ENCODE data around the gene PLCL1.
A peak's percentile ranks its signal among the peaks of the same experiment; 100 is the strongest.

The PLCL1 gene

DNA sequence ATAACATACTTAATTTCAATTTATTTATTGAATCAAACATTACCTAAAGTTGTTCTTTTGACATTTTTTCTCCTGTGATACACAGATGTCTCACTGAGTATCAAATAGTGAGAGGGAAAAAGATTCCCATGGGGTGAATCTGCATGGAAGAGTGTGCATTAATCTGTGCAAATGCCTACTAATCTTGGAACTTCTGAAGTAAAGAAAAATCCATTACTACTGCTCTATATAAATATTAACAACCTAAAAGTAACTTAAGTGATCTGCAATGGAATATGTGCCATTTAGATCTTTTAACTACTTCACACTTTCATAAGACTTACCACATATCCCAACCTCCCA lies 125.5 kb downstream of the PLCL1 start:
- DNase-seq, result no peak

DNA sequence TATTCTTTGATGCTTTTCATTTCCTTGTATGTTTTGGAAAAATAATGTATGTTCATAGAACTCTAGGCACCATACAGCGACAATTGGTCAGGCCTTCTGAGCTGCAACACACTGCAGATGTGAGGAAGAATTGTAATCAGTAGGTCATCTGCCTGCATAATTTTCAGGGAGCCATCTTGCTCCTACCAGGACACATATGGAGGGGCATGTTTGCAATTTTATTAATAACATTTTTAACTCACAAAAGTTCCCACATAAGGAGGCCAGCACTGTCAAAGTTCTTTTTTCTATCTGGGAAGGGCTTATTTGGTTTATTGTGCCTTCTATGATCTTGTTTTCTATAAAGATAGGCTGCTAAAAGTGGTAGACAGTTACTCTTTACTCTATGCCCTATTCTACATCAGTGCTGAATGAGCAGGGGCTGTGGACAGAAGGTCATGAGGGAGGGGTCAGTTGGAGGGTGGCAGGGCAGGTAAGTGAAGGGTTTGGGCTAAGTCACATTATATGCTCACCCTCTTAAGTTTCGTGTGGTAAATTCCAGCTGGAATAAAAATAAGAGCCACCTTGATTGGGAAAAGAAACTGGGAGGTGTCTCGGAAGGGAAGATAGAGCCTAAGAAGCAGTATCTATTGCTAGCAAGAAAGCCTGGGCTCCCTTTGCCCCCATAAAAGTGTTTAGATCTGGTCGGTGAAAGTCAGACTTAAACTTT lies 126.3 kb downstream of the PLCL1 start:
- DNase-seq, result no peak

DNA sequence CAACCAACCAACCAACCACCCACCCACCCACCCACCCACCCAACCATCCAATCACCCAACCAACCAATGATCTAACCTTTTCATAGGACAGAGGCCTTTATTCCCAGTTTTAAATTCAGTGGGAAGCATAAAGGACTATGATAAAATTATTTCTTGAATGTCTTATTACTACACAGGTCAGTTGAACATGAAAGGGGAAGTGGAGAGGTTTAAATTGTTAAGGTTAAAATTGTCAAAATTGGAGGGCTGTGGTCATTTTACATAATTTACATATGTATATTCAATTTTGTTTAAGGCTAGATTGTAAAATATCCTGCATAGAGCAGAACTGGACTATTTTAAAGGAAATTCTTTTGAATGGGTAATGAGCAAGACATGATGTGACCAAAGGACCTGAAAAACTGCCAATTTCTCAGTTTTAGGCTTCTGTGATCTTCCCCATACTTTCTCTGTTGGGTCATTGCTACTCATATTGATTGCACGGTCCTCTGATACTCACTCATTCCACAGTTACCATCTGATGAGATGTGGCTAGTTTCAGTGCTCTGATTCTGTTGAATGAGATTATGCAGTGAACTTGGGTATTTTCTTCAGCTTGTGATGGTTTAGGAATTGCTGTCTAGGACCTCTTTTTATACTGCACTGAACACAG lies 127.4 kb downstream of the PLCL1 start:
- no peak for DNase-seq

DNA sequence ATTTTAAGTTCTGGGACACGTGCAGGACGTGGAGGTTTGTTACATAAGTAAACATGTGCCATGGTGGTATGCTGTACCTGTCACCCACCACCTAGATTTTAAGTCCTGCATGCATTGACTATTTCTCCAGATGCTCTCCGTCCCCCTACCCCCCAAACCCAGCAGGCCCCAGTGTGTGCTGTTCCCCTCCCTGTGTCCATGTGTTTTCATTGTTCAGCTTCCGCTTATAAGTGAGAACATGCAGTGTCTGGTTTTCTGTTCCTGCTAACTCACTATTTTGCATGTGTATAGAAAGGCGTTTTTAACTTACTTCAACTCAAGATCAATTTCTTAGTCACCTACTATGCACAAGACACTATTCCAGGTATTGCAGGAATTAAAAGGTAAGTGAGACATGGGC lies 128.0 kb downstream of the PLCL1 start:
- no peak for DNase-seq

DNA sequence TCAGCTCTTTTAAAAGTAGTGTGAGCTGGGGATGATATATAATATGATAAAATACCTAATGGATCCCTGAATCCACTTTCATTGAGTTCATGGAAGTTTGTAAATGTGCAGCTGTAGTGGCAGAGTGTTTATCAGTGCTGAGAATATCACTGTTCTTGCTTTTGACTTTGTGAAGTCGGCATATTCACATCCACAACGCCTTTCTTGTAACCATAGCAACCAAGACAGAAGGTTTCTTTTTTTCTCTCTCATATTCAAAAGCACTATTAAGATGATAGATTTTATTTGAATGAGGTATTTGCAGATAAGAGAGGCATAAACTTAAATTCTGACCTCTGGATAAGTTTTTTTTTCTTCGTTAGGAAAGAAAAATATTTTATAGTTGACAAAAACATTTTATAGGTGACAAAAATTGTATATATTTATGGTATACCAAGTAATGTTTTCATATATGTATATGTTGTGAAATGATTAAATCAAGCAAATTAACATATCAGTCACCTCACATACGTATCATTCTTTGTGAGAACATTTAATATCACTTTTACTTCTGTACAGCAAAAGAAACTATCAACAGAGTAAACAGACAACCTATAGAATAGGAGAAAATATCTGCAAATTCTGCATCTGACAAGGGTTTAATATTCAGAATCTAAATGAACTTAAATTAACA lies 130.0 kb downstream of the PLCL1 start:
- no peak for DNase-seq

DNA sequence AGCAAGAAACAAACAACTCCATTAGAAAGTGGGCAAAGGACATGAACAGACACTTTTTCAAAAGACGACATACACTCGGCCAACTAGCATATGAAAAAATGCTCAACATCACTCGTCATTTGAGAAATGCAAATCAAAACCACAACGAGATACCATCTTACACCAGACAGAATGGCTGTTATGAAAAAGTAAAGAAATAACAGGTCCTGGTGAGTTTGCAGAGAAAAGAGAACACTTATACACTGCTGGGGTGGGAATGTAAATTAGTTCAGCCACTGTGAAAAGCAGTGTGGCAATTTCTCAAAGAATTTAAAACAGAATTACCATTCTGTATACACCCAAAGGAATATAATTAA lies 130.5 kb downstream of the PLCL1 start:
- no peak for DNase-seq

DNA sequence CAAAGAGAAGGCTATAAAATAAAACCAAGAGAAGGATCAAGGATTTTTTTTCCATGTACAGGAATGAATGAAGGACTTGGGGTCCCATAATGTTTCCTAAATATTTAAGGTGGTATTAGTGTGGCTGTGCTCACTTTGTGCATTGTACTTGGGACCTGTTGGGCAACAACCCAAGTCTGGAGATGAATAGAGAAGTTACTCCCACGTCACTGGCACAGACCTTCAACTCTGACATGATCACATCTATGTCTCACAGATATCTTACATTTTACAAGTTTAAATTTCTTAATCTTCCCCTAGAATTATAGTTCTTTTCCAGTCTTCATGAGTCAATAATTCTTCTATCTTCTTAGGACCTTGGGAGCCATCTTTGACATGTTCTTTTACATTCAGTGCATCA lies 133.4 kb downstream of the PLCL1 start:
- DNase-seq, result no peak

DNA sequence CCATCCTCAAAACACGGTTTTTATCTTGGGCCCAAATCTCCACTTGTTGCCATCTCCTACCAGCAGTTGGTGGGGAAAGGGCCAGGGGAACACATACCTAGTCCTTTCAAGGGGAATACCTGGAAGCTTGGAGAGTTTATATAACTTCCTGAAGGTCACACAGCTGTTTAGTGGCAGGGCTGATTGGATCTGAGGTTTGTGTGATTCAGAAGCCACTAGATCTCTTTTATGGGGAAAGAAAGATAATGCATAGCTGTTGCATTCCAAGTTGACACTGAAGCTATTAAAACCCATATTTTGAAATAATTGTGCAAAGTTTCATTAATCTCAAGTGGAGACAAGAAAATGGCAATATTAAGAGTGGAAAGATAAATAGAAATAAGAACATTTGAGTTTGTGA lies 134.2 kb downstream of the PLCL1 start:
- DNase-seq, result no peak

DNA sequence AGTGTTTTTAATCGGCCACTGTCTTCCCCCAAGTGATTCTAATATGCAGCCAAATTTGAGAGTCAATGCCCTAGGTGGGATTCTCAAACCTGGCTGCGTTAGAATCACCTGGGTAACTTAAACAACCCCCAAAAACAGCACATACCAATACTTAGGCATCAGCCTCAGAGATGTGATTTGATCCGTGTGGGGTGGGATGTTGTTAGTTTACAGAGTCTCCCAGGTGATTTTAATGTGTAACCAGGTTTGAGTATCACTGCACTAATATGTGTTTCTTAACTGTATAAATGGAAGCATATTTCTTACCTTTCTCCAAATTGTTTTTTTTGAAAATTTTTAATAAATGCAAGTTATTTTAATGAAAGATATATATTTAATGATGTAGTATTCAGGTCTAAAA lies 135.4 kb downstream of the PLCL1 start:
- DNase-seq, result no peak

DNA sequence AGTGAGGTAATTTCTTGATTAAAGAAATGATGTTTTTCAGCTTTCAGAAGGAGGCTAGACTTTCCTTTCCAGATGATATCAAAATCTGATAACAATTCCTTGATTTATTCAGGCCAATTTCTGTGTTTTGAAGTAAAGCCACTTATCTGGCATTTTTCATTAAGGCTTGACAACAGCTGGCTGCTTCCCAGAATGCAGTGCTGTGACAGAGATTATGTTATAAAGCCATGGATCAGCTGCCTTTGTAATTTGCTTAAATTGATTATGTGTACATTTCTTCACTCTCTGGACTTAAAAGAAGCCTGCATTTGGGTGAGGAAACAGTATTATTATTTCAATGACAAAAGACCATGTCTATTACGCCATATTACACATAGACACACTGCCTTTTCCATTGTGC lies 136.0 kb downstream of the PLCL1 start:
- no peak for DNase-seq

DNA sequence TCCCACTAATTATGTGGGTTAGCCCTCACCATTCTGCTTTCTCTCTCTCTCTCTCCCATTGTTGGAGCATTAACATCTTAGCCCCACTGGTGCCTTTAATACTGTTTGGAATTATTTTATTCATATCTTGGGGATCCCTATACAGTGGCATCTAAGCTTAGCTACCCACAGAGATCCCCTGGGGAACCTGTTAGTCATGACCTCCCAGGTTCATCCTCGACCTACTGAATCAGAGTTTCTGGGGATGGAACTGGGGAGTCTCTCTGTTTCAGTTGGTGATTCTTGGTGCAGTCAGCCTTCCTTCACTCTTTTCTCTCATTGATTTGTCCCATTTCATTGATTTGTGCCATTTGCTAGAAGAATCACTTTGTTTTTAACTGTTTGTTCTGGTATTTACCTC lies 137.3 kb downstream of the PLCL1 start:
- DNase-seq, result no peak

DNA sequence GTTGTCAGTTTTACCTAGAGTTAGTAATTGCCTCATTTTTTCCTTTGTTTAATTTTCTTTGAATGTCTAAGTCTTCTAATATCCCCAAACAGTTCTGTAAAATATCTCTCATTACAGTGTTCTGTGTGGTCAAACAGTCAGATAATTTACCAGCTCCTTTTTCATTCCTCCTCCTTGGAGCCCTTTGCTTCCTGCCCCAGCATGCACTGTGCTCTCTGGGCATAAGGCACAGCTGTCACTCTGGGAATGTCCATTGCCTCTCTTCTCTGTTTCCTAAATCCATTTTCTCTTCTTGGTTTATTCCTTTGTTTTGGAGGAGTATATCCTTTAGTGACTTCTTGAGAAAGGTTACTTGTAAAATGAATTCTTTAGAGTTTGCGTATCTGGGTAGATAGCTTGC lies 139.3 kb downstream of the PLCL1 start:
- no peak for DNase-seq

DNA sequence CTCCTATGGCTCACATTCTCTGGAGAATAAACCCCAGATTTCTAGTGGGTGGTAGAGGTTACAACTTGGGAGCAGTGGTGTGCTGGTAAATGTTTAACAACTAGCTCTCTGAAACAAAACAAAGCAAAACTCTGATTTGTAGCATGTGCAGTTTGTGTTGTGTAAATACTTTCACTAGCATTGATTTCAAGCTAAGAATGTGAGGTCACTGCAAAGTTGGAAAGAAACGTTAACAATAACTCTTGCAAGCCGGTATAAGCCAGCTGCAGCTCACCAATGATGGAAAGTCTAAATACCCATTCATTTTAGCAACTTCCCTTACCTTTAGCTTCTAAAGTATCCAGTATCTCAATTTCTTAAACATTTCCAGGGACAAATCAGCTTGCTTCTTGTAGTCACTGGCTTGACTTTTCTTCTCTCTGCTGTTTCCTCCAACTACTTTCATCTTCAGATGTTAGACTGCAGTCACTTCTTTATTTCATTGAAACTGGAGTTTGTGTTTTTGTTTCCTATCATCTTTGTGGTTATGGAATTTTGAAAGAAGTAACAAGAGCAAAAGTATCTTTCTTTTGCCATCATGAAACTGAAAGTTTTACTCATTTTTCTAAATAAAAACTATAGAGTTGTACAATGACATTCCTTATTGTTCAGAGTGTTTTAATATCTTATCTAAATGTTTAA lies 140.2 kb downstream of the PLCL1 start:
- DNase-seq, result no peak

DNA sequence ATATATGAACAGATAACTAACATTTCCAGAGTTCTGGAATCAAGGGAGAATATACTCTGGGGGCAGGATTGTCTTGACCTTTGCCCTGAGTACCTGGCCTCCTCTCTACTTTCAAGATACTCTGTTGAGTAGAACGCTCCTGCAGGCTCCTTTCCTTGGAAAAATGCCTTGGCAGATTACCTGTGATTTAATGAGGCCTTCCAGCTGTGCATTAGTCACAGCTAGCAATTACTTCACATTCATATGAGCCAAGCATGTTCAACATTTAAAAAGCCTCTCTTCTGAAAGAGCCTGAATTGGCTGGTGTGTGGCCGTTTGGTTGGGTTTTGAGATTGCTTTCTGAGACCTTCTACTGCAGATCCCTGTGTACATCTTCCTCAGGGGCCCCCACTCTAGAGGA lies 142.2 kb downstream of the PLCL1 start:
- DNase-seq, result no peak

DNA sequence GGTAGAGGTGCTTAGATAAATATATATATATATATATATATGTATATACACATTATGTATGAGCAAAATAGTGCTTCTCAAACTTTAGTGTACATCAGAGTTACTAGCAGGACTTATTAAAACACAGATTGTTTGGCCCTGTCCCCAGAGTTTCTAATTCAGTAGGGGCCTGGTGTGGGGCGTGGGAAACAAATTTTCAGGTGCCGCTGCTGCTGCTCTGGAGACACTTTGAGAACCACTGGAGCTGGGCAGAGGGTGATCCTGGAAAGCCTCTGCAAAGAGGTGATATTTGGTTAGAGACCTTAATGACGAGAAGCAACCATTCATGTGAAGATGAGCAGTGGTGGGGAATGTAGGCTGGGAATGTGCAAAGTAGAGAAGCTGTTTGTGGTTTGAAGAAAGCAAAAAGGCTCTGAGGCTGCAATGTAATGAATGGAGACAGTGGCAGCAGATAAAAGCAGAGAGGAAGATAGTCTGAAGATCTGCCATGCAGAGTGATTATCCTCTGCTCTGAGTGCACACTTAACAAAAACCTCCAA lies 142.9 kb downstream of the PLCL1 start:
- no peak for DNase-seq

DNA sequence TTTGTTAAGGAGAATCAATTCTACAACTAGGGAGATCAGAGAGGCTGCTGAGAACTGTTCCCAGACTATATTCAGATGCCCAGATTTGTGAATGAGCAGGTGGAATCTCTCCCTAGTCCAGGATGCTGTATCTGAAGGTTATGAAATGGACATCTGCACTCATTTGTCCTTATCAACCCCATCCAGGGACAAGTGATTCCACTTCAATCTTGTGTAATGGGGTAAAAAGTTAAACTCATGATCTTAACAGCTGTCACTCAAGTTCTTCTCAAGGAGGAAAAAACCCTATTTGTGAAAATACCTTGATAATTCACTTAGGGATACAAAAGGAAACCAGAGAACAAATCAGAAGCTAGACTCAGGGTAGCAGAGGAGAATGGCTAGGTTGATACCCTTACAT lies 144.8 kb downstream of the PLCL1 start:
- no peak for DNase-seq

DNA sequence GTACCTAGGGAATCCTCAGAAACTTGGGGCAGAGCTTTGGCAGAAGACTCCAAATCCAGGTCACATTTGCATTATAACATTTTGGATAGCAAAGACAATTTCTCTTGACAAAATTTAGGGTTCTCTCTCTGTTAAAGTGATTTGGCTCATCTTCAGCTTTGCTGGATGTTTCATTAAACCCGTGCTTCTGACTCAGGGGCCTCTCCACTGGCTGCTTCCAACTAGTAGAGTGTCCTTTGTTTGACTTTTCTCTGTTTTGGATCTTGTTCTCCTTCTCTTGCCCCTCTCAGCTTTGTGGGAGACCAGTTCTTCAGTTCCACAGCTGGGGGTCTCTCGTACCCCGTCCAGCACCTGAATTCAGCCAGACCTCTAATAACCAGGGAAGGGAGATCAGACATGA lies 145.6 kb downstream of the PLCL1 start:
- no peak for DNase-seq

DNA sequence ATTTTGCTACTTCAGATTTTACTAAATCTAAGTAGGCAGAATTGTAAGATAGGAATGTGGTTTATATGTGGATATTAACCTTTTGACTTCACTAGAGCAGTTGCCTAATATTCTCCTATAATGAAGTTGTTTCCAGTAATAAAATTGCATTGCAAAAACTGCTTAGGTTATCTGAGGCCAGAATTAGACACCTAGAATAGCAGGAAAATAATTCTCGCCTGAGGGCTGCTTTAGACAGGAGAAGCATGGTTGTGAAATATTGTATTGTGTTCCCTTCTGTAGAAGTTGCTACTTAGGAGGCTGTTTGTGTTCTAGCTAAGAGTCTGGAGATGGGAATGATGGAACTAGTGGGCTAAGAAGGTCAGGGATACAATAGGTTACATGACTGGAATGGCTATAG lies 146.3 kb downstream of the PLCL1 start:
- DNase-seq, result no peak

DNA sequence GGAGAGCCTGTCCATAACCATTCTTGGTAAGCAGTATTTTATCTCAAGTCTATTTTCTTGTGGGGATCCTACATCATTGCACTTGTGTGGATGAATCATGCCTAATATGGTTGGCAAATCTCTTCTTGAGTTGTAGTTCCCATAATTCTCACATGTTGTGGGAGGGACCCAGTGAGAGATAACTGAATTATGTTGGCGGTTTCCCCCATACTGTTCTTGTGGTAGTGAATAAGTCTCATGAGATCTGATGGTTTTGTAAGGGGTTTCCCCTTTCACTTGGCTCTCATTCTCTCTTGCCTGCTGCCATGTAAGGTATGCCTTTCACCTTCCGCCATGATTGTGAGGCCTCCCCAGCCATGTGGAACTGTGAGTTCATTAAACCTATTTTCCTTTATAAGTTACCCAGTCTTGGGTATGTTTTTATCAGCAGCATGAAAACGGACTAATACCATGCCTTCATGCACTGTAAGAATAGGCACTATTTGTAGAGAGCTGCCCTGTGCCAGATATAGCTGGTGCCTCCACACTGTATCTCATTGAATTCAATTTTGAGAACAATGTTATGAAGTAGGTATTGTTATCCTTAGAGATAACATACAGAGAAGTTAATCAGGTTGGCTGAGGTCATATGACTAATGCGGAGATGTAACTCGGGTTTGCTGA lies 148.3 kb downstream of the PLCL1 start:
- DNase-seq, result peak; percentile 33 to 43

DNA sequence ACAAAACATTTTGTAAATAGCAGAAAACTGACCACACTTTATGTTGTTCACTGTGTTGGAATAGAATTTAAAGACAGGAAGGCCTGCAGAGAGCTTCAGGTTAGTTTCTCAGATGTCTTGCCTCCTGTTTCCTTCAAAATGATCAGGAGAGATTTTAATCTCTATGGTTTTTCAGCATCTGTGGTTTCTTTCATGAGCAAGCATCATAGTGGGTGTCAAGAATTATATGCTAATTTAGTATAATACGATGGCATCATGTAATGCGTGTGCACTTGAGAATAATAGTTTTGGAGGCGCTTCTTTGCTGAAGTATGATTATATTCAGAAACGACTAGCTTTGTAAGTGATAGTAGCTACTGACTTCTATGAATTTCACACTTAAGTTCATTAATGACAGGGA lies 149.9 kb downstream of the PLCL1 start:
- DNase-seq, result no peak

DNA sequence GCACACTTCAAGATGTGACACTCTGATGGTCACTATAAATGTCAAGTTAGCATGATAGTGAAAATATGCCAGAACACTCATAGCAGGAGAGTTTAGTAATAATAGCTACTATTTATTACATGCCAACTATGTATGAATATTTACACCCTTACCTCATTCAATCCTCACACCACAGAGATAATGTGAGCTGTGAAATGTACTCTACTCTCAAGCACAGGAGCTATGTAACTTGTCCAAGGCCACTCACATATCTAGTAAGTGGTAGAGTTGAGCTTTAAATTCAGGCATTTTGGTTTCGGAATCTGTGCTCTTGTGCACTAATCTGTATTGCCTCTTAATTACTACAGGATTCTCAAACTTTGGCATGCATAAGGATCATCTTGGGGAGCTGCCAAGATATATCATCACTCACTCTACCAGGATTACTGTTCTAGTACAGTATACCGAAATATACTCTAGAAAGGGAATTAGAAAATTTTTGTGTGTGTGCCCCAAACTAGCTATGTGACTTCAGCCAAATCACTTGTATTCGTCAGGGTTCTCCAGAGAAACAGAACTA lies 154.3 kb downstream of the PLCL1 start:
- no peak for DNase-seq

DNA sequence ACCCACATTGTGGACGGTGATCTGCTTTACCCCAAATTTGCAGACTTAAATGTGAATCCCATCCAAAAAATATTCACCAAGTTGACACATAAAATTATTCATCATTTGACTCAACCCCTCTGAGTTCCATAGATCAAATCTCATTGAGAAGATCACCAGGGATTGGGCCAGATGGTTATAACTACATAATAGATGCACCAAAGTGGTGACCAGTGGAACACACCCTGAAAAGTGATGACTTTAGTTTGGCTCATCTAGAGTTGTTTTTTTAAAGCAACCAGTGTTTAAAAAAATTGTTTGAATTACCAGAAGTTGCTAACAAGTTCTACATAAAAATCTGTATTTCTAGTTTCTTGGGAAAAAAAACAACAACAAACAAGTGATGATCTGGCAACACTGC lies 155.0 kb downstream of the PLCL1 start:
- no peak for DNase-seq

DNA sequence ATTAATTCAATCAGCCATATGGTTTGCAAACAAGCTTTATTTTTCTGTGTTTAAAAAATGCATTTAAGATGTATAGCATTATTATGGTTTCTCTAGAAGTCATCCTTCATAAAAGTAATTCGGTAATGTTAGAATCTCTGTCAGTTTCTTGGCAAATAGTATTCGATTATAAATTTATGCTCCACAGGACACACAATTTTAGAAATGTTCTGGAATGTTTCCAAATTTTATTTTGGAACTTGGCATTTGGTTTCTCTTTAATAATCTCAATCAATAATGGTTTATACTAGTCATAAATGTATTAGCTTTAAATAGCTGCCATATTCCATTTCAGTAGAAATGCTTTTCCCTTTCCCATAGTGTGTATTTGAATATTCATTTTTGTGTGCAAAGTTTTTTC lies 156.4 kb downstream of the PLCL1 start:
- no peak for DNase-seq

All from activated T-cell treated with anti-CD3 and anti-CD28 coated beads, Interleukin-2, amount 50 U/mL, for 48 hours (primary cell).